HEK293T (cell line): ENCODE data around the gene PCMTD2.

Experiments used
- CTCF ChIA-PET: fragments of 350-600 bp; formaldehyde crosslinking; extraction: SDS; loops from one replicate; lab custom pipeline; 2021; ENCODE audit warnings: antibody characterized with exemption, inconsistent platforms; lab: Yijun Ruan, JAX
- POLR2A ChIA-PET: fragments of 350-600 bp; formaldehyde crosslinking; extraction: SDS; loops from one replicate; lab custom pipeline; 2020; ENCODE audit warnings: antibody characterized with exemption, inconsistent platforms; lab: Yijun Ruan, JAX
- DNase-seq: peaks from one replicate; pipeline ENCODE4 v3.0.0; 2012; ENCODE audit warnings: mixed read lengths; ENCODE audit errors: extremely low spot score
- ARNT ChIP-seq: fragments of 450-650 bp; IDR thresholded peaks from 2 replicates; pipeline ENCODE4 v1.6.1; 2017; ENCODE audit warnings: mild to moderate bottlenecking
- BHLHE40 ChIP-seq: fragments of 450-650 bp; IDR thresholded peaks from 2 replicates; pipeline ENCODE4 v1.6.1; 2016; ENCODE audit warnings: mild to moderate bottlenecking, moderate library complexity, borderline replicate concordance
- CTBP1 ChIP-seq: fragments of 450-650 bp; IDR thresholded peaks from 2 replicates; pipeline ENCODE4 v1.6.1; 2016; ENCODE audit warnings: borderline replicate concordance
- ELF4 ChIP-seq: fragments of 450-650 bp; IDR thresholded peaks from 2 replicates; pipeline ENCODE4 v1.6.1; 2017; ENCODE audit warnings: antibody characterized with exemption
- FOXA1 ChIP-seq: fragments of 450-650 bp; IDR thresholded peaks from 2 replicates; pipeline ENCODE4 v1.6.1; 2016; ENCODE audit warnings: mild to moderate bottlenecking
- FOXK2 ChIP-seq: fragments of 450-650 bp; IDR thresholded peaks from 2 replicates; pipeline ENCODE4 v1.6.1; 2016; ENCODE audit warnings: mild to moderate bottlenecking
- FOXM1 ChIP-seq: fragments of 450-650 bp; IDR thresholded peaks from 2 replicates; pipeline ENCODE4 v1.6.1; 2017; ENCODE audit warnings: mild to moderate bottlenecking, borderline replicate concordance
- HDGF ChIP-seq: fragments of 450-650 bp; IDR thresholded peaks from 2 replicates; pipeline ENCODE4 v1.6.1; 2017; ENCODE audit warnings: antibody characterized with exemption, borderline replicate concordance
- L3MBTL2 ChIP-seq: fragments of 450-650 bp; conservative IDR thresholded peaks from 2 replicates; pipeline ENCODE4 v1.6.1; 2016; ENCODE audit warnings: mild to moderate bottlenecking
- LEF1 ChIP-seq: fragments of 450-650 bp; IDR thresholded peaks from 2 replicates; pipeline ENCODE4 v1.6.1; 2017; ENCODE audit warnings: mild to moderate bottlenecking, borderline replicate concordance
- NFRKB ChIP-seq: fragments of 450-650 bp; IDR thresholded peaks from 2 replicates; pipeline ENCODE4 v1.6.1; 2016; ENCODE audit warnings: mild to moderate bottlenecking, moderate library complexity
- SP1 ChIP-seq: fragments of 450-650 bp; IDR thresholded peaks from 2 replicates; pipeline ENCODE4 v1.6.1; 2017
- SUZ12 ChIP-seq: fragments of 450-650 bp; IDR thresholded peaks from 2 replicates; pipeline ENCODE4 v1.6.1; 2016; ENCODE audit warnings: mild to moderate bottlenecking
- TARDBP ChIP-seq: fragments of 450-650 bp; IDR thresholded peaks from 2 replicates; pipeline ENCODE4 v1.6.1; 2016
- ZNF384 ChIP-seq: fragments of 450-650 bp; IDR thresholded peaks from 2 replicates; pipeline ENCODE4 v1.6.1; 2016
- TF ChIP-seq, protein P1 (sequence below): fragments of 450-650 bp; IDR thresholded peaks from 2 replicates; pipeline ENCODE4 v1.6.1; 2016

PCMTD2 gene

GRCh38 chr20:64239449-64240242, 15.9 kb upstream of the PCMTD2 start:
- CTCF ChIA-PET = no interaction called here
- POLR2A ChIA-PET = no interaction called here
- no peak for DNase-seq
- no peak for TF ChIP-seq HDGF
- TF ChIP-seq CTBP1 = no peak
- TF ChIP-seq LEF1 = no peak
- no peak for TF ChIP-seq TARDBP
- no peak for TF ChIP-seq ZNF384

DNA sequence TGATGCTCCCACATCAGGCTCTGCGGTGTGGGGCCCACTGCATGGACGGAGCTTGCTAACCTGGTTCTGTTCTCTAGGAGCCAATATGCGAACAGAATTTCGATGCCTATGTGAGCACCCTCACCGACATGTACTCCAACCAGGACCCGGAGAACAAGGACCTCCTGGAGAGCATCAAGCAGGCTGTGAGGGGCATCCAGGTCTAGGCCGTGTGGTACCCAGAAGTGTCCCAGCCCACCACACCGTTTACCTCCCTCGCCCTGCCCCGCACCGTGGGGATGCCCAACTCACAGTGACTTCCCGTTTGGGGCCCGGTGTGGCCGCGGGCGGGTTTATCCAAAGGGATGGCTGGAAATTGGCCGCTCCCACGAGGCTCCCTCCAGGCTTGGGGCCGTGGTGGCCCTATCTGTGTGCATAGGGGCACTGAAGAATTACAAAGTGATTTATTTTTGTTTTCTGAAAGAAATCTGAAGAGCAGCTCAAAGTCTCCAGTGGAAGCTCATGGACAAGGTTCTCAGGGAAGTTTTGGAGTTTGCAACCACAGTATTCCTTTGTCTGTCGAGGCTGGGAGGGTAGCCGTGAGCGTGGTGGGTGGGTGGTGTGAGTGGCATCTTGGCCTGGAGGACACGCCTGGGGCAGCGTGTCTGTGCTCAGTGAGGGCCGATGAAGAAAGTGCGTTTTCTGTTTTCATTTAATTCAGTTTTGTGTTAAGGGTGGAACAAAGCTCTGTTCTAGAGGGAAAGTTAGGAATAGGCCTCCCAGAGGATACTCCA, 15.1 kb upstream of the PCMTD2 start:
- TF ChIP-seq ELF4 (no peak), SP1 (no peak), CTBP1 (no peak), SUZ12 (no peak), HDGF (no peak), ARNT (no peak), LEF1 (no peak), NFRKB (no peak), L3MBTL2 (no peak), FOXK2 (no peak), TARDBP (no peak), FOXM1 (no peak)
- TF ChIP-seq, protein P1, sequence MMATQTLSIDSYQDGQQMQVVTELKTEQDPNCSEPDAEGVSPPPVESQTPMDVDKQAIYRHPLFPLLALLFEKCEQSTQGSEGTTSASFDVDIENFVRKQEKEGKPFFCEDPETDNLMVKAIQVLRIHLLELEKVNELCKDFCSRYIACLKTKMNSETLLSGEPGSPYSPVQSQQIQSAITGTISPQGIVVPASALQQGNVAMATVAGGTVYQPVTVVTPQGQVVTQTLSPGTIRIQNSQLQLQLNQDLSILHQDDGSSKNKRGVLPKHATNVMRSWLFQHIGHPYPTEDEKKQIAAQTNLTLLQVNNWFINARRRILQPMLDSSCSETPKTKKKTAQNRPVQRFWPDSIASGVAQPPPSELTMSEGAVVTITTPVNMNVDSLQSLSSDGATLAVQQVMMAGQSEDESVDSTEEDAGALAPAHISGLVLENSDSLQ = no peak
- POLR2A ChIA-PET = interaction anchor here (0.8 kb wide), 1 partner anchor 15 kb away, joined by 3 read pairs; the partner anchor contains the start of gene PCMTD2
- no peak for DNase-seq
- CTCF ChIA-PET = no interaction called here

DNA sequence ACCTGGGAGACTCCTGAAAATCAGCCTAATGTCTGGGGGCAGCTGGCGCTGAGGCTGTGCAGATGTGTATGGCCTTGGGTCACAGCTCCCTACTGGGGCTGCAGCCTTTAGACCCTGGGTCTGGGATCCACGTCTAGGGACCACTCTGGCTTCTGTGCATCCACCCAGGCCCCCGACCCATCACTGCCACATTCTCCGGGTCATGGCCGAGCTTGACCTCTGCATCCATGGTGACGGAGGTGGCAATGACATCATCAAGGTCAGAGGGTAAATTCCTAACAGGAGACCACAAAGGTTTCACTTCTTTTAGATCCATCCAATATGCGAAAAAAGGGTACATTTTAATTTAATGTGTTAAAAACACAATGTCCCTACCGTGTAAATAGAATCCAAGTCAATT, 14.5 kb upstream of the PCMTD2 start:
- TF ChIP-seq NFRKB (no peak), TARDBP (no peak), FOXM1 (no peak), FOXK2 (no peak), BHLHE40 (no peak)
- DNase-seq = no peak
- ChIA-PET POLR2A (interaction anchor here (0.8 kb wide), 1 partner anchor 14 kb away, joined by 3 read pairs; the partner anchor contains the start of gene PCMTD2), CTCF (no interaction called here)

- no peak for TF ChIP-seq TARDBP
- TF ChIP-seq FOXM1 = no peak
- no peak for TF ChIP-seq SUZ12
- no peak for TF ChIP-seq ELF4
- TF ChIP-seq ARNT = no peak
- no peak for TF ChIP-seq CTBP1
- TF ChIP-seq, protein P1 = no peak
- TF ChIP-seq L3MBTL2 = no peak
- TF ChIP-seq LEF1 = no peak
- CTCF ChIA-PET = no interaction called here
- POLR2A ChIA-PET = no interaction called here
- DNase-seq = no peak
Measured at GRCh38 chr20:64242003-64242796, 13.3 kb upstream of the PCMTD2 start.

GRCh38 chr20:64242797-64243475, 12.6 kb upstream of the PCMTD2 start:
- TF ChIP-seq SP1 (no peak), ELF4 (no peak), CTBP1 (no peak), L3MBTL2 (no peak), SUZ12 (no peak), HDGF (no peak), FOXA1 (no peak), LEF1 (no peak), FOXM1 (no peak)
- TF ChIP-seq, protein P1 = no peak
- no peak for DNase-seq
- ChIA-PET CTCF (no interaction called here), POLR2A (no interaction called here)
